TTC549 (cell line): ENCODE data around the gene TP73.

ENCODE experiments used
- FAIRE-seq: peaks from 2 replicates; lab custom pipeline; 2012; peaks lifted over from hg19 to GRCh38; lab: Jason Lieb, UNC

The TP73 gene

DNA sequence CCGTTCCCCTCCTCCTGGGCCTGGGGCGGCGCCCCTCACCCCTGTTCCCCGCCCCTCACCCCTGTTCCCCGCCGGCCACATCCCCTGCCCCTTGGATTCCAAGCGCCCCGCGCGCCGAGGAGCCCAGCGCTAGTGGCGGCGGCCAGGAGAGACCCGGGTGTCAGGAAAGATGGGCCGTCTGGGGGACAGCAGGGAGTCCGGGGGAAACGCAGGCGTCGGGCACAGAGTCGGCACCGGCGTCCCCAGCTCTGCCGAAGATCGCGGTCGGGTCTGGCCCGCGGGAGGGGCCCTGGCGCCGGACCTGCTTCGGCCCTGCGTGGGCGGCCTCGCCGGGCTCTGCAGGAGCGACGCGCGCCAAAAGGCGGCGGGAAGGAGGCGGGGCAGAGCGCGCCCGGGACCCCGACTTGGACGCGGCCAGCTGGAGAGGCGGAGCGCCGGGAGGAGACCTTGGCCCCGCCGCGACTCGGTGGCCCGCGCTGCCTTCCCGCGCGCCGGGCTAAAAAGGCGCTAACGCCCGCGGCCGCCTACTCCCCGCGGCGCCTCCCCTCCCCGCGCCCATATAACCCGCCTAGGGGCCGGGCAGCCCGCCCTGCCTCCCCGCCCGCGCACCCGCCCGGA lies at the start of gene TP73:
Gene TP73 (plus strand): TSS at position 587 of the 618 bp plus-strand sequence. CDS start 29,850 bp downstream, outside the sequence.
- FAIRE-seq: no peak

DNA sequence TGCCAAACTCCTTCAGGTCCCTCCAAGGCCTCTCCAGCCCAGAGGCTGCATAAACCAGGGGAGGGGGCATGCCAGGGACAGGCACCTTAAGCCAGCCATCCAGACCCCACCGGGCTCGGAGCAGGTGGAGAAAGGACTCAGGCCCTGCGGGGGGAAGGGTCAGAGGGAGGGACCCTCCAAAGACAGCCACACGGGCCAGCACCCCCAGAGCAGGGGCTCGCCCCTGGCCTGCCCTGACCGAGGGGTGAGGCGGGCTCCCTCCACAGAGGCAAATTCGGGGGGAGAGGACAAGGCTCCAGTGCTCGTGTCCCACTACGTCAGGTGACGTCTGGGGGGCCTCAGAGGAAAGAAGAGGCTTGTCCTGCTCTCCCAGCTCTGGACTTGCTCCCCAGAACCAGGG lies 49.2 kb upstream of the TP73 start:
- no peak for FAIRE-seq

DNA sequence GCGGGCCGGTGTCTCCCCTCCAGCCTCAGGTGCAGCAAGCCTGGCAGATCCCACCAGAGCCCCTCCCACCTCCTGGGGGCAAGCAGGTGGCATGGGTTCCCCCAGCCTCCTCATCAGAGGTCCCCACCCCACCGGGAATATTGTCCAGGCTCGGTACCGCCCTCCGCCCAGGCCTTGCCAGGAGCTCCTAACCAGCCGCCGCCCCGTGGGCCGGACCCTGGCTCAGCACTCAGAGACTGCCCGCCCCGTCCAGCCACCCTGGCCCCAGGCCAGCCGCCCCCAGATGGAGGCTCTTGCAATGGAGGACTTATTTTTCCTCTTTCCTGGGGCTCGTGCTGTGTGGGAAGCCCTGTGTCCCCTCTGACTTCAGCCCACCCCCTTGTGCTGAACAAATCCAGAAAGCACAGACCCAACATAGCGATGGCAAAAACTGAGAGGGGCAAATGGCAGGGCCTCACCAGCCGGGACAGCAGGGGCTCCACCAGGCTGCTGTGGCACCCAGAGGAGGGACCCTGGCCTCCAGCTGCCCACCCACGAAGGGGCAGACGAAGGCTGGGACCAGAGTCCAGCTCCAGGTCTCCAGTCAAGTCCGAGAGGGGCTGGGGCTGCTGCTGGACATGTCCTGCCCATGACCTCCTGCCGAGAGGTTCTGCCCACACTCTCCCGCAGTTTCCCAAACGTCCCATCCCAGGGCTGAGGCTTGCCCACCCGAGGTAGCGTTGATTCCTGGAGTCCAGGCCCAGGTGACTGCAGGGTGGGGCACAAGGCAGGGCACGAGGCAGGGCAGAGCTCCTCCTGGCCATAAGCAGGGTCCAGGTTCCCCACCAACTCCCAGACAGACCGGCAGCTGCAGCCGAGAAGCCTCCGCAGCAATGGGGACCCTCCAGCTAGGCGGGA lies 48.5 kb upstream of the TP73 start:
- no peak for FAIRE-seq

DNA sequence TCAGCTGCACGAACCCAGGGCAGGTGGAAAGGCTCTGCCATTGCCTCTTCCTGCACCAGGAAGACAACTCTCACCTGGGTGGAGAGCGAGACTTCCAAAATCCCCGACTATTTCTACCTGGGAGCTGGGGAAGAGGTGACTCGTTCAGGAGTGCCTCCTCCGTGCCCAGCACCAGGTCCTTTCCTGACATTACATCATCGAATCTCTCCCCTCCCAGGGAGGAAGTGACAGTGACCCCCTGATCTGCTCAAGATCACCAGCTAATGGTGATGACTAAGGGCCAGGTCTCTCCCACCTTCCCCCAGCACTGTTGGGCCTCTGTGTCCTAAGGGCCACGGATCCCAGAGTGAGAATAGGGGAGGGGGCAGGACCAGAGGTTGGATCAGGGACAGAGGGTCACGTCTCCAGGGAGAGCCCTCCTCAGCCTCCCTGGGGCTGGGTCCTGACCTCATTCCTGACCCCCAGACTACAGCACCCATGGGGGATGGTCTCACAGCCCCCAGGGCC lies 47.8 kb upstream of the TP73 start:
- FAIRE-seq: no peak

DNA sequence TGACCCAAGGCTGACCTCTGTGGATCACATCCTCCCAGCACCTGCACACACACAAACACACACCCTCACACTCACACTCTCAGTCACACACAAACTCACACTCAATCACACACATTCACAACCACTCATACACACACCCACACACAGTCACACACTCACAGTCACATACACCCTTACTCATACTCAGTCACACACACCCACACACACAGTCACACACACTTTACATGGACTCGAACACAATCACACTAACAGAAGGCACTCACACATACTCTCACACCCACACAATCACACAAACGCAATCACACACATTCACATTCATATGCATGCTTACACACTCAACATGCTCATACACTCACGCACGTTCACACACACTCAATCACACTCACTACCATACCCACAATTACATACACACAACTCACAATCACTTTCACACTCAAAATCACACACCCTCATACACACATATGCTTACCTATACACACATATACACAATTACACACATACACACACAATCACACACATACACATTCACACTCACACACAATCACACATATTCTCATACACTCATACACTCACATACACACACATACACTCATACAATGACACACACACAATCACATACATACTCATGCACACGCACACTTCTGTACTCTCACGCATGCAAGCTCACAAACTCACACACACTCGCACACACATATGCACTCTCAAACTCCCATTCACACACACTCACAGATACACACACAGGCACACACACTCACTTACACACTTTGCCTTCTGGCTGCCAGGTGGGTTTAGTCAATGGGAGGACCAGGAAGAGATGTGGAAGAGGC lies 47.1 kb upstream of the TP73 start:
- FAIRE-seq: no peak

DNA sequence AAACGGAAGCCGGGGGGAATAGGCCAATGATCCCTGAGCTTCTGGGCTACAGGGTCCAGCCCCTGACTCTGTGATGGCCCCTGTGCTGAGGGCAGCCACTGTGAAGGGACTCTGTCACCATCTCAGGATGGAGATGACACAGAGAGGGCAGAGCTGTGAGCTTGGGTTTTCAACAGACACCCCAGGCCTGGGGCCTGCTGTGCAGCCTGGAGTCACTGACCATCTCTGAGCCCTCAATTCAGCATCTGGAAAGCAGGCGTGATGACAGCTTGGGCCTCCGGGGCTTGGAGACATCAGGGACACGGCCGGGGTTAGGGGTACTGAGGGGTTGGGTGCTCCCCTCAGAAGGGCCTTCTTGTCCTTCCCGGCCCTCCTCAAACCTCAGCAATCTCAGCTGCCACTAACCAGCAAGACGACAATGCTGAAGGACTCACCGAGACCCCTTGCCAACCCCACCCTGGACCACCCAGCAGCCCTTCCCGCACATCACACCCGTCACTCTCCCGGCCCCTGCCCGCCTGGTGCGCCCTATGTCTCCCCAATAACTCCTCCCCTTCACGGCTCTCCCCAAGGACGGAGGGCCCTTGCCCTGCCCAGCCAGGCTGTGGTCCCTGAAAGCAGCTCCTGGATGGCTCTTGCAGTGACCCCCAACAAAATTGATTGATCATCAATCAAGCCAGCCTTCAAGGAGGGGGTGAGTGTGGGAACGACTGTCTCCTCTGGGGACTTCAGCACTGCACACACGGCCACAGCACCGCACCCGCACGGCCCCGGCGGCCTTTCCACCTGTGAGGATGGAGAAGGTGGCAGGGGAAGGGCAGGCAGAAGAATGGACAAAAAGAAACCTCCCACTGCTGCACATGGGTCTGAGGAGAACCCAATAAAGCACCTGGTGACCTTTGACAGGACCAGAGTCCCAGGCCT lies 45.3 kb upstream of the TP73 start:
- FAIRE-seq: no peak

DNA sequence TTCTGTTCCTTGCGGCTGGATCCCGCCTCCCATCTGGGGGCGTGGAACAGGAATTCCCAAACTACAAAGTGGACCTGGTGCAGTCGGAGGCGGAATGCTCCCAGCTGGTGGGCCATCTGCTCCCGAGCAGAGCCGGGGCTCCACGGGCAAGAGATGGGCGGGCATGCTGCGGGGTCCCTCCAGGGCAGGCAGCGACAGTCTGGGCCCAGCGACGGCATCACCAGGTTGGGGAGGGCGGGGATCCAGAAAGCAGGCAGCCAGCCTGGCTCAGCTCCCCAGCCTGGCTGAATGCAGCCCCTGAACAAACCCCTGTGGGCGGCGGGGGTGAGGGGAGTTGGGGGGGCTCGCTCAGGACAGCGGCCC lies 44.6 kb upstream of the TP73 start:
- FAIRE-seq: no peak

DNA sequence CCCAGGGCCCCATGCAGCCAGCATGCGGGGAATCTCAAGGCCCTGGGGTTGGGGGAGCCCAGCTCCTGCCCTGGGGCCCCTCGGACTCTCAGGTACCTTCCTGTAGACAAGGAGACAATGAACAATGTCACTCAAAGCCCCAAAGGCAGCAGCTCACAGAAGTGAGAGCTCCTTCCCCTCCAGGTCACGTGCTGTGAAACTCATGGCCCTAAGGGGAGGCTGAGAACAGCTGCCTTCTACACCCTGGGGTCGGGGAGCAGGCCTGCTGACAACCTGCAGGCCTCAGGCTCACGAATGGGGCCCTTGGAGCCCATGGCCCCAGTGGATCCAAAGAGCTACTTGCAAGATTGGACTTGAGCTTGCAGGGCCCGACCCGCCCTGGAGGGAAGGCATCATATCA lies 44.2 kb upstream of the TP73 start:
- no peak for FAIRE-seq

DNA sequence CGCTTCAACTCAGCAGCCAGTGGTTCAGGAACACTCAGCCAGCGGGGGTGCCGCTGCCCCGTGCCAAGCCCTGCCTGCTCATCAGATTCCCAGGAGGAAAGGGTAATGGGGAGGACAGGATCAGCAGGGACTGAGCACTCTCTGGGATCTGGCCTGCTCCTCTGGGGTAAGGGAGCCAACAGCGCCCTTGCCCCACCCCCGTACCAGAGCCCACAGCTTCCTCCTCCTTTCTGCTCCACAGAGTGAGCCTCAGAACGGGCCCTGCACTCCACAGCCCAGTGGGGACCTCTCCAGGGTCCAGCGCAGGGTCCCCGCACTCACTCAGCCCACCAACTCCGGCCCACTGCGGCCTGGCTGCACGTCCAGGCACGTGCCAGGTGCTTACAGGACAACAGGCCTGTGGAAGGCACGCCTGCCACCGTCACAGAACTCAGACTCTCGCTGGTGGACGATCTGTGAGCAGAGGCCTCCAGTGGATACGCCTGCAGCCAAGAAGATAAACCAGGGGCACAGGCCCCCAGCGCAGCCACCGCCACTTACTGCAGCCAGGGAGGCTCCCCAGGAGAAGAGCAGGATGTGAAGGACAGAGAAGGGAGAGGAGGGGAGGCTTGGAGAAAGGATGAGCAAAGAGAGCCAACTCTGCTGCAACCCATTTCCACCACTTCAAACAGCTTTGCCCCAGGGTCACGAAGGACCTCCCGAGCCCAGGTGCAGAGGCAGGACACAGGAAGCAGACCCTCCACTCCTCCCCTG lies 43.1 kb upstream of the TP73 start:
- FAIRE-seq: no peak

DNA sequence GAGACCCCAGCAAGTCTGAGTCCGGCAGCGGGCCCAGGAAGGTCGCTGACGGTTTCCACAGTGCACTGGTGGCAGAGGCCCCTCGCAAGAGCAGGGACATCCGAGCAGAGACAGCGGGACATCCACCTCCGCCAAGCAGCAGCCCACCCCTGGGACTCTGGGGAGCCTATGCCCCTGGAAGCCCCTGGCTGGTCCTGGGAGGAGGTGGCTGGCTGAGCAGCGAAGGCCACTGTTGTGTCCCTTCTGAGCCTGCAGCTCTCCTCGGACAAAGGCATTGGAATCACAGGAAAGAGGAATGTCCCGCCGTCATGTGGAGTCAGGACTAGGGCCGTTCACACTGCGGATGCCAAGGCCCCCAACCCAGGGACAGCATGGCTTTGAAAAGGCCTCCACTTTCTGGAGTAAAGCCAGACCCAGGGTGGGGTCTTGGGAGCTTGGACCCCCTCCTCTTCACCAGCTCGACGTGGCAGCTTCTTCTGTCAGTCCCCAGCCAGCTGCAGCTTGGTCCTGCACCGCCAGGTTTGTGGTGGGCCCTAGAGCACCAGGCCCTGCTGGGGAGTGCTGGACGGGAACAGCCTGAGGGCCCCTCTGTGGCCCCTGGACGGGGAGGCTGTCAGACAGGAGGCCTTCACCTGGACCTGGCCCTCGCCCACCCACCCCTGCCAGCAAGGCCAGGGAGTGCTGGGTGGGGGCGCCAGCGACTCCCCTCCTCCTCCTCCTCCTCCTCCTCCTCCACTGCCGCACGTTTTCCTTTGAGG lies 42.4 kb upstream of the TP73 start:
- no peak for FAIRE-seq

DNA sequence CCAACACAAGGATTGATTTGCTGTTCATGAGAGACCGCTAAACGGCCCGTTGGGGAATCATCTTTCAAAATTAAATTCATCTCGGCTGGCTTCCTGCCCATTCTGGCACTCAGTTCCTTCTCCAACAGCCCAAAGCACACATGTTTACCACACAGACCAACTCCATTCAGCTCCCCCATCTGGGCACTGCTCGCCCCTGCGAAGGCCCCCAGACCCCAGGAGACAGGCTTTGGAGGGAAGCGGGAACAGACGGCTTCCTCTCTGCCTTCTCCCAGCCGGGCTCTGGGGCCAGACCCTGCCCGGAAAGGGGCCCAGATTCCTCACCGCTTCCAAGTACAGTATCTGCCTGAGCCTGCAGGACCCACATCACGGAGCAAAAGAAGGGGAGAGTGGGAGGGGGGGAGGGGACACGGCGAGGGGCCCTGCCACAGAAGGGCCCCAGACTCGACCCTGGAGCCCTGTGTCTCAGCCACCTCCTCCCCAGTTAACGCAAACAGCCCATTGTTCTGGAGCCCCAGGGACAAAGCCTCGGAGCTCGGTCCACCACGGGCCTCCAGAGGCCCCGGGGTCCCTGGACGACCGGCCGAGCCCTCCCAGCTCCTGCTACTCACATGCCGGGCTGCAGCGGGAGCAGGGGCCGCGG lies 41.7 kb upstream of the TP73 start:
- FAIRE-seq: no peak

DNA sequence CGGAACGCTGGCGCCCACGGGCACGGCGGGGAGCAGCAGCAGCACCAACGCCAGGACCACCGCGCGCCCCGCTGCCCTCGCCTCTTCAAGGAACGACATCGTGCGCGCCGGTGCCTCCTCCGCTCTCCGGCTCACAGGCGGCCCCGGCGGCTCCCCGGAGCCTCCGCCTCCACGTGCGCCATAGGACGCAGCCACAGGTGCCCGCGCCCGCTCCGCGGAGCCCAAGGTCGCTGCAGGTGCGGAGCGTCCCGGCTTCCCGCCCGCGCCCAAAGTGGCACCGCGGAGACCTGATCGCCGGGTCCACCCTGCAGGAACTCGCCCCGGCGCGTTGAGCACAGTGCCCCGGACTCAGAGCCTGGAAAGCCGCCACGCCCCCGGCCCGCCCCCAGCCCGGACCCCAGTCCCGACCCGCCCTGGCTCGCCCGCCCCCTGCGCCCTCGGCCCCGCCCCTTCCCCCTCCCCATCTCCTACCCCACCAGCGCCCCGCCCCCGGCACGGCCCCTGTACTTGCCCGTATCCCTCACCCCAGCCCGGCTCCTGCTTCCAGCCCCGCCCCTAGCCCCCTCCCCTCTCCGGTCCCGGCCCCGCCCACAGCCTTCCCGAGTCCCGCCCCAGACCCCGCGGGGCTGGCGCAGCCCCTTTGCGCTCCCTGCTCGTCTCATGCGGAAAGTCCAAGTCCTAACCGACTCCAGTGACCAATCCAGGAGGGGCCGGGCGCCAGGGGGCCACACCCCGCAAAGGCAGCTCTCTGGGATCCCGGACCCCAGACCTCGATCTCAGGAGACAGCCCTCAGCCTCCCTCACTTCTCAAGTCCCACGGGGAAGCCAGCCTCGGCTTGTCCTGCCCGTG lies 40.9 kb upstream of the TP73 start, which contains the start of gene MEGF6:
Gene MEGF6 (minus strand): TSS at position 339 of the 850 bp plus-strand sequence. CDS start 240 bp downstream, at position 99.
- no peak for FAIRE-seq

DNA sequence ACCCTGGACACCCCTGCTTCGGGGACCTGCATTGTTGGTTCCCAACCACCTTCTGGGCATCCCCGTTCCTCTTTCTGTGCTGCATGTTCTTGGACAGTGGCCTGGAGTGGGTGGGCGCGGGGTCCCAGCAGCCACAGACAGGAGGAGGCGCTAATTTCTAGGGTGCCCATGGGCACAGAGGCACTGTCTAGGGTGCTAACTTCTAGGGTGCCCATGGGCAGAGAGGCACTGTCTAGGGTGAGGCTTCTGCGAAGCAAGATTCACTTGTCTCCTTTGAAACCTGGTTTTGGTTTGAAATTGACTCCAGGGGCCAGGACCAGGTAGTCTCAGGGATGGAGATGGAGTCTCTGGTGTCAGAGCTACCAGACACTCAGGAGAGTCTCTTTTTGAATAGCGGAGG lies 40.2 kb upstream of the TP73 start:
- no peak for FAIRE-seq

DNA sequence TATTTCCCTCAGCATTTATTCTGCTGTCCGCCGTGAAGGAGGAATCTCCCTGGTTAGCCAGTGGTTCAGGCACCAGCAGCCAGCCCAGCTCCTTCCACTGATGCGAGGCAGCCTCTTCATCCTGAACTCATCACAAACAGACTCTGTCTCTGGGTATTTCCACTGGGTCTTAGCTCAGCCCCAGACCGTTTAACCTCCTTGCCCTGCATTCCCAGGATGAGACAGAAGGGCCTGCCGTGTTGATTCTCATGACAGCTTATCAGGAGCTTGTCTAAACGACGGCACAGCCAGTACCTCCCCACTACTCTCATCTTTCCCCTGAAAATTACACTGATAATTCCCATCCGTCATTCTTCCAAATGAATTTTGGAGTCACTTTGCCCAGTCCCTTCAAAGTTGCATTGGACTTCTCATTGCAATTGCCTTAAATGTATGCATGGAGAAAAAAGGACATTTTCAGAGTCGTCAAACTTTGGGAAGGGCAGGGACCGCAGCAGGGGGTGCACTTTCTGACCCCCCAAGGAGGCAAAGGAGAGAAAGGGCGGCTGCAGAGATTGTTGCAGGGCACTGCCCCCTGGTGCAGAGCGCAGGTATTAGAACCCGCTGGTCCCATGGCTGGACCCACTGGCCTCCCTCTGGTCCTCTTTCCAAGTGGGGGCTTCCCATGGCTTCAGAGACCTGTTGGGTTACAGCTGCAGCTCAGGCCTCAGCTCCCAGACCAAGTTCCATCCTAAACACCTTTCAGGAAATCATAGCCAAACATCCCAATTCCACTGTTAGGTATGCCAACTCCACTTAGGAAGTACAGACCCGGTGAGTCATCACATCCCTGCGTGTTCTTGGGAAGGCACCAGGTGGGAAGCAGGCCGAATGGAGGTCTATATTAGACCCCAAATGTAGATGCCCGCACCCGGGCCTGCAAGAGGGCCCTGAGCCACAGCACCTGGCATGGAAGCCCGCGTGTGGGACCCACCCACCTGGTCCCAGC lies 37.3 kb upstream of the TP73 start:
- no peak for FAIRE-seq

DNA sequence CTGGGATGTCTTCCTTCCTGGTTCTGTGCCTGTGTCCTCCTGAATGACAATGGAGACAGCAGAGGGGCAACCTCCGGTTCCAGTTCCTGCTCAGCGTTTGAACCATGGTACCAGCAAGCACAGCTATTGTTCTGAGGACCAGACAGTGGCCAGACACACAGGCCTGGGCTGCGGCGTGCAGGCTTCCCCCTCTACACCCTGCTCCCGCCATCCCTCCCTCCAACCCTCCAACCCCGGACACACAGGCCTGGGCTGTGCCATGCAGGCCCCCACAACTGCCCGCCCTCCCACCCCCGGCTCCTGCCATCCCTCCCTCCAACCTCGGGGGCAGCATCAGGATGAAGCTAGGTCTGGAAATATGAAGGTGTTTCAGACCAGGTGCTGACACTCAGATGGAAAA lies 35.5 kb upstream of the TP73 start:
- FAIRE-seq: no peak

DNA sequence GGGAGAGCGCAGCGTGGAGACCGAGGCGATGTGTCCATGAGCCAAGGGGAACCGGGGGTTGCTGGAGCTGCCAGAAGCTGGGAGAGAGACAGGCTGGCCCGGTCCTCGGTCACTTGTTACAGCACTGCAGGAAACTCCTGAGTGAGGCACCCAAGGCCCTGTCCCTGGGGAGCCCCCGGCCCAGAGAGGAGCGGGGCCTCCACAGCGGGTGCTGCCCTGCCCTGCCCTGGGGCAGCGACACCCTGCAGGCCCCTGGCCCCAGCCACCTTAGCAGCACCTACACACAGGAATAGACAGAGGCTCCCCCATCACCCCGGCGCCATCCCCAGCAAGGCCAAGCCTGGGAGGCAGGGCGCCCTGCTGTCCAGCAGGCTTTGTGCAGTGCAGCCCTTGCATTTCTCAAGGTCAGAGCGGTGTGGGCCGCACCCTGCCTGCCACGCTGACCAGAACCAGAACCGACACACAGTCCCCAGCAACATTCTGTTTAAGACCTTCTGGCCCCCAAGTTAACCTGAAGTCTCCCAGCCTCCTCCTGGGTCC lies 34.4 kb upstream of the TP73 start:
- no peak for FAIRE-seq

DNA sequence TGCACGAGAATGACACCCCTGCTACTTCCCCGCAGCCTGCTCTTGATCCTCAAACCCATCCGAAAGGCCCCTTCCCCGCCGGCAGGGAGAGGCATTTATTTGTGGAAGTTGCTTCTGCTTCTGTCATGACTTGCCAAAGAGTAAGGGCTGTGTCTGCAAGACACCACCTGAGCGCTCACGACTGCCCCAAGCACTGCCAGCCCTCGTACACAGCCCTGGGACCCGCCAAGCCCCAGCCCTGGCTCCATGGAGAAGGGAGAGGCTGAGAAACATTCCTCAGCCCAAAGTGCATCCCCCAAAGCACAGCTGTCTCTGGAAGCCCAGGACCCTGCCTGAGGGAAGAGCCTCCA lies 33.8 kb upstream of the TP73 start:
- FAIRE-seq: no peak
